IMR-90 (cell line): ENCODE measurements around the gene SOWAHC. TPM values are rescaled to one million over a fixed set of nuclear protein-coding genes. Genes with fewer than 3 reads are reported as not detected.

ENCODE experiments used
- ATAC-seq: fragments of 200-7000 bp; cut with Tn5 transposase; 2 replicates; pipeline ENCODE4 v1.9.1; 2020; ENCODE audit warnings: low read depth, mild to moderate bottlenecking, moderate library complexity
- BruUV-seq: library from RNA; stranded (reverse); fragments of 400-500 nt; replicated peaks from 2 replicates; lab custom pipeline; 2021; lab: Mats Ljungman, UMichigan
- CTCF ChIA-PET: fragments of 300-600 bp; formaldehyde crosslinking; extraction: SDS; loops from one replicate; lab custom pipeline; 2021; ENCODE audit warnings: antibody characterized with exemption; lab: Yijun Ruan, JAX
- POLR2A ChIA-PET: fragments of 300-600 bp; sonication (Branson Sonifier 250); formaldehyde crosslinking; loops from one replicate; lab custom pipeline; 2022; ENCODE audit warnings: antibody characterized with exemption; ENCODE audit not compliant: unreplicated experiment; lab: Charles Lee
- DNase-seq: peaks from one replicate; pipeline ENCODE4 v3.0.0; 2013
- H2AFZ ChIP-seq: replicated peaks from 2 replicates; pipeline ENCODE3; 2013; ENCODE audit warnings: low read length, mild to moderate bottlenecking; ENCODE audit not compliant: poor library complexity
- H2AK5ac ChIP-seq: 2 replicates; pipeline ENCODE4 v1.6.1; 2013; ENCODE audit warnings: low read depth, low read length, inconsistent platforms
- H2AK9ac ChIP-seq: replicated peaks from 2 replicates; pipeline ENCODE3; 2013; ENCODE audit warnings: mild to moderate bottlenecking, low read depth, low read length, moderate library complexity; ENCODE audit not compliant: poor library complexity
- H2BK120ac ChIP-seq: 2 replicates; pipeline ENCODE4 v1.6.1; 2013; ENCODE audit warnings: low read depth, low read length, inconsistent platforms
- H2BK15ac ChIP-seq: 3 replicates; pipeline ENCODE4 v1.6.1; 2013; ENCODE audit warnings: low read depth, low read length, inconsistent platforms
- H2BK20ac ChIP-seq: 2 replicates; pipeline ENCODE4 v1.6.1; 2013; ENCODE audit warnings: low read depth, mild to moderate bottlenecking, inconsistent platforms, low read length, moderate library complexity
- H2BK5ac ChIP-seq: 2 replicates; pipeline ENCODE4 v1.6.1; 2013; ENCODE audit warnings: mild to moderate bottlenecking, low read depth, low read length, inconsistent platforms; ENCODE audit not compliant: poor library complexity, severe bottlenecking
- H3K14ac ChIP-seq: replicated peaks from 2 replicates; pipeline ENCODE4 v1.6.1; 2013; ENCODE audit warnings: low read depth, low read length, inconsistent platforms
- H3K18ac ChIP-seq: 2 replicates; pipeline ENCODE4 v1.6.1; 2013; ENCODE audit warnings: low read depth, low read length, control low read depth
- H3K23ac ChIP-seq: 2 replicates; pipeline ENCODE4 v1.6.1; 2013; ENCODE audit warnings: low read depth, low read length, inconsistent platforms
- H3K27ac ChIP-seq: 2 replicates; pipeline ENCODE4 v1.5.1; 2013; ENCODE audit warnings: mild to moderate bottlenecking, control low read depth, low read length; ENCODE audit not compliant: insufficient read depth
- H3K27me3 ChIP-seq: 2 replicates; pipeline ENCODE4 v1.6.1; 2013; ENCODE audit warnings: low read length; ENCODE audit not compliant: control insufficient read depth, insufficient read depth
- H3K36me3 ChIP-seq: 2 replicates; pipeline ENCODE4 v1.6.1; 2013; ENCODE audit warnings: low read length, mixed read lengths; ENCODE audit not compliant: control insufficient read depth, insufficient read depth
- H3K4ac ChIP-seq: 2 replicates; pipeline ENCODE4 v1.6.1; 2013; ENCODE audit warnings: low read depth, low read length, inconsistent platforms
- H3K4me1 ChIP-seq: 2 replicates; pipeline ENCODE4 v1.6.1; 2013; ENCODE audit warnings: low read length, mixed read lengths; ENCODE audit not compliant: control insufficient read depth, insufficient read depth
- H3K4me2 ChIP-seq: 2 replicates; pipeline ENCODE4 v1.6.1; 2013; ENCODE audit warnings: low read depth, mild to moderate bottlenecking, control low read depth, low read length, moderate library complexity
- H3K4me3 ChIP-seq: 2 replicates; pipeline ENCODE4 v1.5.1; 2013; ENCODE audit warnings: low read depth, mild to moderate bottlenecking, control low read depth, low read length, moderate library complexity; ENCODE audit not compliant: insufficient read depth
- H3K56ac ChIP-seq: 2 replicates; pipeline ENCODE4 v1.6.1; 2013; ENCODE audit warnings: low read length, inconsistent platforms; ENCODE audit not compliant: insufficient read depth; ENCODE audit errors: extremely low read depth
- H3K79me1 ChIP-seq, 2 experiments: 2 replicates each; pipeline ENCODE4 v1.6.1; 2013; ENCODE audit warnings: low read length in 2 of 2, inconsistent platforms in 1 of 2, low read depth in 1 of 2
- H3K9ac ChIP-seq: 2 replicates; pipeline ENCODE4 v1.6.1; 2013; ENCODE audit warnings: low read depth, low read length, control low read depth
- H3K9me1 ChIP-seq: 2 replicates; pipeline ENCODE4 v1.6.1; 2013; ENCODE audit warnings: low read length, inconsistent platforms; ENCODE audit not compliant: insufficient read depth
- H3K9me3 ChIP-seq: 2 replicates; pipeline ENCODE4 v1.6.1; 2013; ENCODE audit warnings: low read length; ENCODE audit not compliant: control insufficient read depth, insufficient read depth
- H4K20me1 ChIP-seq: 2 replicates; pipeline ENCODE4 v1.6.1; 2013; ENCODE audit warnings: low read length, inconsistent platforms; ENCODE audit not compliant: insufficient read depth
- H4K5ac ChIP-seq: 2 replicates; pipeline ENCODE4 v1.6.1; 2013; ENCODE audit warnings: mild to moderate bottlenecking, low read depth, low read length, control low read depth
- H4K8ac ChIP-seq, 2 experiments: 2 replicates each; pipeline ENCODE4 v1.6.1; 2013; ENCODE audit warnings: low read depth in 2 of 2, low read length in 2 of 2, control low read depth in 1 of 2, inconsistent platforms in 1 of 2
- H4K91ac ChIP-seq: 2 replicates; pipeline ENCODE4 v1.6.1; 2013; ENCODE audit warnings: low read depth, low read length, inconsistent platforms; ENCODE audit not compliant: insufficient read depth
- BHLHE40 ChIP-seq: fragments of 150-350 bp; IDR thresholded peaks from 2 replicates; pipeline ENCODE4 v1.6.1; 2016; ENCODE audit warnings: mild to moderate bottlenecking, low read depth, low read length
- CHD1 ChIP-seq: IDR thresholded peaks from 2 replicates; pipeline ENCODE4 v1.6.1; 2012; ENCODE audit warnings: low read depth, low read length, improper control_type of control experiment
- FOS ChIP-seq: fragments of 150-350 bp; IDR thresholded peaks from 2 replicates; pipeline ENCODE4 v1.6.1; 2016; ENCODE audit warnings: low read depth, low read length
- MAFK ChIP-seq: IDR thresholded peaks from 2 replicates; pipeline ENCODE4 v1.6.1; 2012; ENCODE audit warnings: low read depth, low read length, improper control_type of control experiment
- MXI1 ChIP-seq: IDR thresholded peaks from 2 replicates; pipeline ENCODE4 v1.6.1; 2012; ENCODE audit warnings: low read depth, mild to moderate bottlenecking, low read length, moderate library complexity, borderline replicate concordance
- NFE2L2 ChIP-seq: fragments of 150-350 bp; IDR thresholded peaks from 2 replicates; pipeline ENCODE4 v1.6.1; 2016; ENCODE audit warnings: low read depth, mild to moderate bottlenecking, low read length
- POLR2A ChIP-seq: IDR thresholded peaks from 2 replicates; pipeline ENCODE4 v1.6.1; 2012; ENCODE audit warnings: mild to moderate bottlenecking, low read depth, low read length
- RFX5 ChIP-seq: IDR thresholded peaks from 2 replicates; pipeline ENCODE4 v1.8.0; 2012; ENCODE audit warnings: low read depth, mild to moderate bottlenecking, low read length, moderate library complexity
- SMC3 ChIP-seq: fragments of 150-350 bp; IDR thresholded peaks from 2 replicates; pipeline ENCODE4 v1.6.1; 2016; ENCODE audit warnings: low read depth, mild to moderate bottlenecking, antibody characterized with exemption, low read length, moderate library complexity
- WGBS, 2 experiments: methylation state at CpG; one replicate each; pipeline versions ENCODE4 v1.1.5 to v1.1.7; 2013; ENCODE audit warnings: missing lambda C conversion rate in 2 of 2; ENCODE audit not compliant: insufficient read length in 1 of 2; ENCODE audit errors: extremely low coverage in 2 of 2; 5-methylcytosine and 5-hydroxymethylcytosine counted together
- dilution Hi-C: fragments of 300-500 bp; cut with HindIII; formaldehyde crosslinking; loops from one replicate; pipeline ENCODE4 v1.14.3; 2018; ENCODE audit warnings: low sequenced_read_pairs; ENCODE audit not compliant: unreplicated experiment
- in situ Hi-C: fragments of 300-500 bp; cut with MboI; formaldehyde crosslinking; loops from 3 replicates; pipeline ENCODE4 v1.14.3; 2019; ENCODE audit warnings: low sequenced_read_pairs, inconsistent platforms, mixed read lengths
- intact Hi-C: fragments of 100-400 bp; cut with micrococcal nuclease; formaldehyde crosslinking; loops from 2 replicates; pipeline ENCODE4 v1.10.0; 2022
- polyA plus RNA-seq, 3 experiments: library from polyadenylated mRNA; depleted of rRNA; stranded (reverse); fragments of >200 nt; gene quantifications; 2 replicates each; pipeline ENCODE4 v1.2.3, GENCODE V29; 2012; ENCODE audit warnings: low replicate concordance in 1 of 3
- total RNA-seq: library from RNA; depleted of rRNA; stranded (reverse); fragments of >200 nt; gene quantifications from 2 replicates; pipeline ENCODE4 v1.2.3, GENCODE V29; 2012
- TF ChIP-seq, protein P1 (sequence below): conservative IDR thresholded peaks from 2 replicates; pipeline ENCODE4 v1.5.1; 2012; ENCODE audit warnings: mild to moderate bottlenecking, low read depth, low read length, improper control_type of control experiment
- TF ChIP-seq, protein P2 (sequence below): fragments of 150-350 bp; IDR thresholded peaks from 2 replicates; pipeline ENCODE4 v1.6.1; 2016; ENCODE audit warnings: low read depth, mild to moderate bottlenecking, low read length, moderate library complexity, borderline replicate concordance
- TF ChIP-seq, protein P3 (sequence below): fragments of 150-350 bp; IDR thresholded peaks from 2 replicates; pipeline ENCODE4 v1.6.1; 2017; ENCODE audit warnings: mild to moderate bottlenecking, antibody characterized with exemption, low read length, low read depth

The SOWAHC gene
- total and polyA plus RNA-seq, 2 of the 4 experiments (the other 2 are of a cell fraction): 3.2 to 4.8 TPM

DNA sequence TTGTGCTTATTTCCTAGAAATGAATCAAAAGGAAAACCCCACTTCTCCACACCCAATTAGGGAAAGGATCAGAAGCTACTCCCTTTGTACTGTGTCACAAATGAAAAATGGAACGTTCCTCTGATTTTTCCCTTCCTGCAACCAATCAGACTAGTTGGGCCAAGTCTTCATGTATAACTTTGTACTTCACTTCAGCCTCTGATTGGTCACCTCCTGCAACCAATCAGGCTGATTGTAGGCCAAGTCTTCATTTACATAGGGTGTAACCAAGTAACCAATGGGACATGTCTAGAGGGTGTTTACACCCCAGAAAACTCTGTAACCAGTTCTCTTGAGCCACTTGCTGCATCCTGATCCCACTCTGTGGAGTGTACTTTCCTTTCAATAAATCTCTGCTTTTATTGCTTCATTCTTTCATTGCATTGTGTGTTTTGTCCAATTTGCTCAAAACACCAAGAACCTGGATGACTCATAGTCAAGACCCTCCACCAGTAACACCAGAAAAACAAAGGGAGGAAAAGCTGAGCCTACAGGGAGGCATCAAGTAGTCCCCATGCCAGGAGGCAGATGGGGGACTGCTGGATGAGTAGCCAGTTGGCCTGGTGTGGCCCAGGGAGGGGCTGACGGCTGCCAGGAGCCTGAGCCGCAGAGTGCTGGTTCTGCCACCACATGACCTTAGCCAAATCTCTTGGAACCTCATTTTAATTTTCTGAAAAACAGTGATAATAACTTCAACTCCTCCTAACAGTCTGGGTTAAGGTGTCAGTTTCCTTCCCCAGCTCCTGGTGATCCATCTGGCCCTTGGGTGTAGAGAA lies 46.1 kb downstream of the SOWAHC start:
- H2BK5ac ChIP-seq: no peak overlapping the region
- H3K36me3 ChIP-seq: no peaks in the 10 kb centered on the region
- POLR2A ChIA-PET: no interaction called here
- H2AK5ac ChIP-seq: no peak overlapping the region
- H3K27ac ChIP-seq: no peak overlapping the region
- H4K91ac ChIP-seq: no peak overlapping the region
- H4K8ac ChIP-seq: no peak overlapping the region
- no TSS peak for BruUV-seq
- no peak overlapping the region for H3K56ac ChIP-seq
- no peak overlapping the region for H4K5ac ChIP-seq
- H3K27me3 ChIP-seq: peaks cover 32% of the 10 kb centered on the region
- ATAC-seq (no peak), DNase-seq (no peak)
- dilution Hi-C loops: no loop called here
- no peak overlapping the region for H3K18ac ChIP-seq
- CTCF ChIA-PET: no interaction called here
- H2AFZ ChIP-seq: no peak overlapping the region
- TF ChIP-seq BHLHE40: no peak
- no peak for TF ChIP-seq NFE2L2
- TF ChIP-seq FOS: no peak
- no peak for TF ChIP-seq RFX5
- no peak for TF ChIP-seq POLR2A
- TF ChIP-seq, protein P1, sequence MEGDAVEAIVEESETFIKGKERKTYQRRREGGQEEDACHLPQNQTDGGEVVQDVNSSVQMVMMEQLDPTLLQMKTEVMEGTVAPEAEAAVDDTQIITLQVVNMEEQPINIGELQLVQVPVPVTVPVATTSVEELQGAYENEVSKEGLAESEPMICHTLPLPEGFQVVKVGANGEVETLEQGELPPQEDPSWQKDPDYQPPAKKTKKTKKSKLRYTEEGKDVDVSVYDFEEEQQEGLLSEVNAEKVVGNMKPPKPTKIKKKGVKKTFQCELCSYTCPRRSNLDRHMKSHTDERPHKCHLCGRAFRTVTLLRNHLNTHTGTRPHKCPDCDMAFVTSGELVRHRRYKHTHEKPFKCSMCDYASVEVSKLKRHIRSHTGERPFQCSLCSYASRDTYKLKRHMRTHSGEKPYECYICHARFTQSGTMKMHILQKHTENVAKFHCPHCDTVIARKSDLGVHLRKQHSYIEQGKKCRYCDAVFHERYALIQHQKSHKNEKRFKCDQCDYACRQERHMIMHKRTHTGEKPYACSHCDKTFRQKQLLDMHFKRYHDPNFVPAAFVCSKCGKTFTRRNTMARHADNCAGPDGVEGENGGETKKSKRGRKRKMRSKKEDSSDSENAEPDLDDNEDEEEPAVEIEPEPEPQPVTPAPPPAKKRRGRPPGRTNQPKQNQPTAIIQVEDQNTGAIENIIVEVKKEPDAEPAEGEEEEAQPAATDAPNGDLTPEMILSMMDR: no peak
- no peak for TF ChIP-seq CHD1
- no peak for TF ChIP-seq MXI1
- no peak for TF ChIP-seq MAFK
- TF ChIP-seq, protein P2, sequence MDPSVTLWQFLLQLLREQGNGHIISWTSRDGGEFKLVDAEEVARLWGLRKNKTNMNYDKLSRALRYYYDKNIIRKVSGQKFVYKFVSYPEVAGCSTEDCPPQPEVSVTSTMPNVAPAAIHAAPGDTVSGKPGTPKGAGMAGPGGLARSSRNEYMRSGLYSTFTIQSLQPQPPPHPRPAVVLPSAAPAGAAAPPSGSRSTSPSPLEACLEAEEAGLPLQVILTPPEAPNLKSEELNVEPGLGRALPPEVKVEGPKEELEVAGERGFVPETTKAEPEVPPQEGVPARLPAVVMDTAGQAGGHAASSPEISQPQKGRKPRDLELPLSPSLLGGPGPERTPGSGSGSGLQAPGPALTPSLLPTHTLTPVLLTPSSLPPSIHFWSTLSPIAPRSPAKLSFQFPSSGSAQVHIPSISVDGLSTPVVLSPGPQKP: no peak
- no peak for TF ChIP-seq SMC3
- TF ChIP-seq, protein P3, sequence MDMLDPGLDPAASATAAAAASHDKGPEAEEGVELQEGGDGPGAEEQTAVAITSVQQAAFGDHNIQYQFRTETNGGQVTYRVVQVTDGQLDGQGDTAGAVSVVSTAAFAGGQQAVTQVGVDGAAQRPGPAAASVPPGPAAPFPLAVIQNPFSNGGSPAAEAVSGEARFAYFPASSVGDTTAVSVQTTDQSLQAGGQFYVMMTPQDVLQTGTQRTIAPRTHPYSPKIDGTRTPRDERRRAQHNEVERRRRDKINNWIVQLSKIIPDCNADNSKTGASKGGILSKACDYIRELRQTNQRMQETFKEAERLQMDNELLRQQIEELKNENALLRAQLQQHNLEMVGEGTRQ: no peak
- intact Hi-C loops: loop anchor here (10.0 kb wide), 1 partner anchor 85 kb away; no protein-coding TSS in a partner anchor
- no peak overlapping the region for H2BK20ac ChIP-seq
- no peak overlapping the region for H3K9ac ChIP-seq
- H2BK15ac ChIP-seq: no peak overlapping the region
- H3K4ac ChIP-seq: no peak overlapping the region
- no peak overlapping the region for H3K23ac ChIP-seq
- no peak overlapping the region for H3K4me2 ChIP-seq
- in situ Hi-C loops: no loop called here
- no peaks in the 10 kb centered on the region for H3K79me1 ChIP-seq
- H3K4me3 ChIP-seq: no peak overlapping the region
- no peak overlapping the region for H2AK9ac ChIP-seq
- H2BK120ac ChIP-seq: no peak overlapping the region
- H3K9me1 ChIP-seq: no peaks in the 10 kb centered on the region
- H3K9me3 ChIP-seq: no peaks in the 10 kb centered on the region
- no peak overlapping the region for H3K14ac ChIP-seq
- WGBS, 2 experiments: no CpG with 5 or more reads among the region's 3 CpGs
- no peaks in the 10 kb centered on the region for H4K20me1 ChIP-seq
- no peaks in the 10 kb centered on the region for H3K4me1 ChIP-seq
